Gastroesophageal sphincter (tissue), 3 donors: Measurements from ENCODE around the gene AK6.

Experiments used
- CTCF ChIP-seq, 4 experiments: fragments of 200-600 bp in 2 of 4; fragments of 450-650 bp in 2 of 4; sonication (generic) in 1 of 4; IDR thresholded peaks; one replicate each; pipeline ENCODE4 v1.5.1; 2017 to 2019; ENCODE audit warnings: antibody characterized with exemption in 4 of 4, mild to moderate bottlenecking in 2 of 4, moderate library complexity in 2 of 4
- EP300 ChIP-seq: sonication (generic); formaldehyde crosslinking; IDR thresholded peaks from one replicate; pipeline ENCODE4 v1.6.1; 2017; ENCODE audit warnings: antibody characterized with exemption, mild to moderate bottlenecking
- POLR2A ChIP-seq, 2 donors: fragments of 450-650 bp; IDR thresholded peaks; one replicate each; pipeline ENCODE4 v1.6.1; 2017; ENCODE audit warnings: antibody characterized with exemption in 2 of 2, mild to moderate bottlenecking in 2 of 2, moderate library complexity in 1 of 2
- POLR2AphosphoS5 ChIP-seq: sonication (generic); formaldehyde crosslinking; IDR thresholded peaks from one replicate; pipeline ENCODE4 v1.6.1; 2017; ENCODE audit warnings: antibody characterized with exemption

GRCh38 chr5:69368458-69369339 lies 621 bp downstream of the AK6 start:
- TF ChIP-seq CTCF (IDR thresholded peaks at IDR 0.05), result no peak
- TF ChIP-seq POLR2A (IDR thresholded peaks at IDR 0.05), result no peak
- TF ChIP-seq POLR2AphosphoS5, result no peak
- TF ChIP-seq EP300, result no peak
